ENCODE results near the gene YES1.

The YES1 gene

GRCh38 chr18:680392-680791 lies 131.7 kb downstream of the YES1 start:
- no peak for DNase-seq

- no peak for DNase-seq
Measured at GRCh38 chr18:679516-679915, 132.5 kb downstream of the YES1 start.

- no peak for DNase-seq
Measured at GRCh38 chr18:678482-679182, 133.4 kb downstream of the YES1 start.

DNA sequence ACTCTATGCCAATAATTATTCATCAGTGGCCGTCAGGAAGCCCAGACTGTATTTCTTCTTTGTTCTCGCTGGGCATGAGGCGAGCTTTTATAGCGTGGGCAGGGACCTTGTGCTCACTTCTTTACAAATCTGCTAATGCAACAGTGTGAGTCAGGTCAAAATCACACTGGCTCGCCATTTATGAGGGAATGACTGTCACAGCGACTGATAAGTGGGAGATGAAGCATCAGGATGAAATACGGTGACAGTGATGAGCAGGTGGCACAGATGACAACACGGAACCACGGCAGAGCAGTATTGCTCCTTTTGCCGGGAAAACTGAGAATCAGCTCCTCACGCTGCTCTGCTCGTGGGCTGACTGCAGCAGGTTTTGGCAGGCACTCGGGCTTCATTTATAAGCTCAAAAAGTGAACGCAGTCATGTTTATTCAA lies 134.1 kb downstream of the YES1 start:
- no peak for DNase-seq

DNA sequence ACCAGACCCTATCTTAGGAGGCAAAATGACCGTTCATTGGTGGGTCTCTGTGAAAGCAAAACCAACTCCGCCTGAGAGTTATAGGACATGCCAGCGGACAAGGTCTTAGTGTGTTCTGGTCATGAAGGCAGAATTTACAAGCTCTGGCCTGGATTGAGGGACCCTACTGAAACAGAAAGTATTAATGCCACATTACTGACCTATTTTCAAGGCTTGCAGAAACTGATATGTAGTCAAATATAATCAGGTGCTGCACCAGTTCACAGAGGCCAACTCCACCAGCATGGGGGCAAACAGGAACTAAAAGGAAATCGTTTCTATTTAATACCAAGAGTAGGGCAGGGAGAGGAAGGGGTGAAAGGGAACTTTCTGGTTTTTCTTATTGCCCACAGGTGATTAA lies 134.9 kb downstream of the YES1 start:
- DNase-seq, result no peak

- DNase-seq, result no peak
Measured at GRCh38 chr18:676736-677135, 135.3 kb downstream of the YES1 start.

DNA sequence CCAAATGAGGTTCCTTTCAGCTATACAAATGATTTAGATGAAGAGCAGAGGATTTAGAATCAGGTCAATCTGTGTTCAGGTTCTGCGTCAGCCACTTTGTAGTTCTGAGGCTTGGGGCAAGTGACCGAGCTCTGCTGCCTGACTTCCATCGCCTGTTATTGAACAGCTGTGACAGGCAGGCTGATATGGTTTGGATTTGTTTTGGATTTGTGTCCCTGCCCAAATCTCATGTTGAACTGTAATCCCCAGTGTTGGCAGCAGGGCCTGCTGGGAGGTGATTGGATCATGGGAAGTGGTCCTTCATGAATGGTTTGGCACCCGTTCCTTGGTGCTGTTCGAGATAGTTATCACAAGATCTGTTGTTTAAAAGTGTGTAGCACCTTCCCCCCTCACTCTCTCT lies 136.0 kb downstream of the YES1 start:
- no peak for DNase-seq

GRCh38 chr18:675307-675706 lies 136.7 kb downstream of the YES1 start:
- no peak for DNase-seq

DNA sequence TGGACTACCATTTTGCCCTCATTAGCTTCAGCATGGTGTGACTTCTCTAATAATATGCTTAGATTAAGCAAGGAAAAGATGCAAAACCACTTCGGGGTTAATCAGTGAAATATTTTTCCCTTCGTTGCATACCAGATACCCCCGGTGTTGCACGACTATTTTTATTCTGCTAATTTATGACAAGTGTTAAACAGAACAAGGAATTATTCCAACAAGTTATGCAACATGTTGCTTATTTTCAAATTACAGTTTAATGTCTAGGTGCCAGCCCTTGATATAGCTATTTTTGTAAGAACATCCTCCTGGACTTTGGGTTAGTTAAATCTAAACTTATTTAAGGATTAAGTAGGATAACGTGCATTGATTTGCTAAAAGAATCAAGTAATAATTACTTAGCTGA lies 138.3 kb downstream of the YES1 start:
- DNase-seq, result no peak

DNA sequence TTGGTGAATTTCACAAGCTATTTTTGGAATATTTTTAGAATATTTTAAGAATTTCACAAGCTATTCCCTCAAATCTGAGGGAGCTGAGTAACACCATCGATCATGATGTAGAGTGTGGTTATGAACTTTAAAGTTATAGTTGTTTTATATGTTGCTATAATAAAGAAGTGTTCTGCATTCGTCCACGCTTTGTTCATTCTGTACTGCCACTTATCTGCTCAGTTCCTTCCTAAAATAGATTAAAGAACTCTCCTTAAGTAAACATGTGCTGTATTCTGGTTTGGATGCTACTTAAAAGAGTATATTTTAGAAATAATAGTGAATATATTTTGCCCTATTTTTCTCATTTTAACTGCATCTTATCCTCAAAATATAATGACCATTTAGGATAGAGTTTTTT lies 138.7 kb downstream of the YES1 start:
- no peak for DNase-seq
